GM12864 (cell line): ENCODE measurements around the gene P2RY6.

Experiments
- DNase-seq: peaks from one replicate; pipeline ENCODE4 v3.0.0-alpha.2; 2011; ENCODE audit warnings: low read depth
- H3K4me3 ChIP-seq: 2 replicates; pipeline ENCODE4 v1.5.1; 2011; ENCODE audit warnings: mild to moderate bottlenecking, low read depth, low read length, control low read depth
- TF ChIP-seq, protein P1 (sequence below): IDR thresholded peaks from 2 replicates; pipeline ENCODE4 v1.5.1; 2011; ENCODE audit warnings: low read depth, mild to moderate bottlenecking, moderate library complexity, low read length, control low read depth, inconsistent platforms; ENCODE audit errors: missing control alignments

P2RY6 gene

DNA sequence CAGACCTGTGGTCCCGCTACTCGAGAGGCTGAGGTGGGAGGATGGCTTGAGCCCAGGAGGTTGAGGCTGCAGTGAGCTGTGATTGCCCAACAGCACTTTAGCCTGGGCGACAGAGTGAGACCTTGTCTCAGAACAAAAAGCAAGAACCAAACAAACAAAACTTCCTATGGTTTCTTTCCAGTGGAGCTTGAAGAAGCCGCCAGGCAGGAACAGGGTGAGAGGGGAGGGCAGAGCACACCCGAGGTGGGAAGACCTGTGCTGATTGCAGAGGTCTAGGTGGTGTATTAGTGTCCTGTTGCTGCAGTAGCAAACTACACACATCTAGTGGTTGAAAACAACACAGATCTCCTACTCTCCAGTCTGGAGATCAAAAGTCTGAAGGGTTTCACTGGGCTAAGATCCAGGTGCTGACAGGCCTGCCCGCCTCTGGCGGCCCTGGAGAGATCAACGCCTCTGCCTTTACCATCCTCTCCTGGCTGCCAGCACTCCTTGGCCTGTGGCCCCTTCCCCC lies 46.4 kb downstream of the P2RY6 start:
- DNase-seq, result no peak
- TF ChIP-seq, protein P1, sequence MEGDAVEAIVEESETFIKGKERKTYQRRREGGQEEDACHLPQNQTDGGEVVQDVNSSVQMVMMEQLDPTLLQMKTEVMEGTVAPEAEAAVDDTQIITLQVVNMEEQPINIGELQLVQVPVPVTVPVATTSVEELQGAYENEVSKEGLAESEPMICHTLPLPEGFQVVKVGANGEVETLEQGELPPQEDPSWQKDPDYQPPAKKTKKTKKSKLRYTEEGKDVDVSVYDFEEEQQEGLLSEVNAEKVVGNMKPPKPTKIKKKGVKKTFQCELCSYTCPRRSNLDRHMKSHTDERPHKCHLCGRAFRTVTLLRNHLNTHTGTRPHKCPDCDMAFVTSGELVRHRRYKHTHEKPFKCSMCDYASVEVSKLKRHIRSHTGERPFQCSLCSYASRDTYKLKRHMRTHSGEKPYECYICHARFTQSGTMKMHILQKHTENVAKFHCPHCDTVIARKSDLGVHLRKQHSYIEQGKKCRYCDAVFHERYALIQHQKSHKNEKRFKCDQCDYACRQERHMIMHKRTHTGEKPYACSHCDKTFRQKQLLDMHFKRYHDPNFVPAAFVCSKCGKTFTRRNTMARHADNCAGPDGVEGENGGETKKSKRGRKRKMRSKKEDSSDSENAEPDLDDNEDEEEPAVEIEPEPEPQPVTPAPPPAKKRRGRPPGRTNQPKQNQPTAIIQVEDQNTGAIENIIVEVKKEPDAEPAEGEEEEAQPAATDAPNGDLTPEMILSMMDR, result no peak
- H3K4me3 ChIP-seq, result no peak overlapping the region

DNA sequence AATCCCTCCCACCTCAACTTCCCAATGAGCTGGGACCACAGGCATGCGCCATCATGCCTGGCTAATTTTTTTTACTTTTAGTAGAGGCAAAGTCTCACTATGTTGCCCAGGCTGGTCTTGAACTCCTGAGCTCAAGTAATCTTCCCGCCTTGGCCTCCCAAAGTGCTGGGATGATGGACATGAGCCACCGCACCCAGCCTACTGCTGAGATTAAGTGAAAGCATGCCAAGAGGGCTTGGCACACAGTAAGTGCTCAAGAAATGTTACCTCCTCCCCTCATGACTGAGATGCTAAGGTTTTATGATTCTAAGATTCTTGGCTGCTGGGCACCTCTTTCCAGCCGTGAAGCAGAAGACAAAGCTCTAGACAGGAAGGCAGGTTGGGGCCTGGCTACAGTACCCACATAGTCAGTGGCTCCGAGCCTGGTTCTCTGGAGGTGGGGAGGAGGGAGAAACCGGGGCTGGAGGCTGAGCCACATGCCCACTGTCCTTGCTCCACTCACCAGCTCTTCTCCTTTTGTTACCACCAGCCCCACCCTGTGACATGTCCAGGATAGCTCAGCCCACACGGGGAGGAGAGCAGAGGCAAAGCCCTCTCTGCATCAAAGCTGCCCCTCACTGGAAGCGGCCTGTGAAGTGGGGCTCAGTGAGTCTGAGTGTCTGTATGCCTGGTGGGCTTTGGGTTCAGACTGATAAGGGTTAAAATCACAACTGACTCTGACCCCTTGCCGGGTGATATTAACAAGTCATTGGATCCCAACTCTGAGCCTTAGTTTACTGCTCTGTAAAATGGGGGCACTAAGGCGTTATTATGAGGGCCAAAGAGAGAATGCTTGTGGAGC lies 48.8 kb downstream of the P2RY6 start:
- DNase-seq, result no peak
- TF ChIP-seq, protein P1, result no peak
- no peak overlapping the region for H3K4me3 ChIP-seq

DNA sequence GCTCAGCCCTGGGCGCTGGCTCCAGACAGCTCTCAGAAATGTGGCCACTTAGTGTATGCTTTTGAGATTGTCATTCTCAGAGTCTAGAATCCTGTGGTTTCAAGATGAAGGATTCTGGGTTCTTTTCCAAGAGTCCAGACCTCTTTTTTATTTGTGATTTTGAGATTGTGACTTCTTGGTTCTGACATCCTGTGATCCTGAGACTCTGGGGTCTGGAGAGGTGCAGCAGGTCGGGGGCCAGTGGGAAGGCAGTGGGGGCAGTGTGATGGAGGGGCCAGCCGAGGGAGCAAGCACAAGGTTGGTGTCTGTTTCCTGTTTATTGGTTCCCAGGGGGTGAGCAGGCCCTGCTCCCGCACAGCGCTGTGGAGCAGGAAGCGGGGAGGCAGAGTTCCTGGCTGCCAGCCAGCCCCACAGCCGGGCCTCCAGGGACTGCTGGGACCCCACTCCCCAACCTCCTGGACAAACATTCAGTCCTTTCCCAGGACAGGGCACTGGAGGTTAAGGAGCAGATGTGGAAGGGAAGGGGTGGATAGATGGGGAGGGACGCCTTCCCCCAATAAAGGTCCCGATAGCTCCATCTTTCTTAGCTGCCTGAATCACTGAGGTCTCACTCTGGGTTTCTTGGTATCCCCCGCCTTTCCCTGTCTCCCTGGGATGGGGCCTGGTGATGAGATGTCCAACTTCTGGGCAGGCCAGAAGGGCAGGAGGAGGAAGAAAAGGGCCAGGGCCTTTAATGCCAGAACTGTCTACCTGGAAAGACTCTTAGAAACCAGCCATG lies 49.7 kb downstream of the P2RY6 start:
- TF ChIP-seq, protein P1, result no peak
- no peak for DNase-seq
- H3K4me3 ChIP-seq, result no peak overlapping the region

DNA sequence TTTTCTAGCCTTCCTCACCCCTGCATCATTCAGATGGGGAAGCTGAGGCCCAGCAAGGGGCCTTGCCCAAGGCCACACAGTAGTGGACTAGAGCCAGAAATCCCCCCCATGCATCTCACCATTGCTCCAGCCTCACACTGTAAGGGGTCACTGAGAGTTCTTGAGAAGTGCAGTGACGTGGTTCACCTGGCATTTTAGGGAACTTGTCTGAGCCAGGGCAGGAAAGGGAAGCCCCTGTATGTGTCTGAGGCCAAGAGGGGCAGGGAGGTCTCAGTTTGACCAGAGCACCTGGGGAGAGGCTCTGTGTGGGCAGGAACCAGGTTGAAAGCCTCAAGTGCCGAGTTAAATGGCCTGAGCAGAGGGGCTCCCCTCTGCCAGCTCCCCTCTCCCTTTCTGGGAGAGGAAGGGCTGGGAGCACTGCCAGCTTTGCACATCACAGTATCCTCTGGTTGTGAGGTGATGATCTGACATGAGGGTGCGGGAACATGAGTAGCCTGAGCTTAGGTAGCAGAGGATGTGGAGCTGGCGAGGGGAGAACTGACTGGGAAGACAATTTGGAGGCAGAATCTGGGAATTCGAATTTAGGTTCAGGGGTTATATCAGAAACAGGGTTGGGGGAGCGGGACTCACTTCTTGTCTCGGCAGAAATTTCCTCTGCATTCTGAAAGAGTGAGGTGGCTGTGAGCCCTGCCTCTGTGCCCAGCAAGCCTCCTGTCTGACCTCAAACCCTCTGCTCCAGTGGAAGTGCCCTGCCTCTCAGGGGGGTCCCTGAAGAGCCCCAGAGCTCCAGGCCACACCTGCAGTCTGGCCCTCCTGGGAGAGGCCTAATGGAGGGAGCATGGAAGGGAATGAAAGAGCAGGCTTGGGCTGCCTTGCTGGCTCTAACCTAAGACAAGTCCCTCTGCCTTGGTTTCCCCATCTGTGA lies 50.5 kb downstream of the P2RY6 start:
- H3K4me3 ChIP-seq, result no peak overlapping the region
- TF ChIP-seq, protein P1, result no peak
- no peak for DNase-seq

DNA sequence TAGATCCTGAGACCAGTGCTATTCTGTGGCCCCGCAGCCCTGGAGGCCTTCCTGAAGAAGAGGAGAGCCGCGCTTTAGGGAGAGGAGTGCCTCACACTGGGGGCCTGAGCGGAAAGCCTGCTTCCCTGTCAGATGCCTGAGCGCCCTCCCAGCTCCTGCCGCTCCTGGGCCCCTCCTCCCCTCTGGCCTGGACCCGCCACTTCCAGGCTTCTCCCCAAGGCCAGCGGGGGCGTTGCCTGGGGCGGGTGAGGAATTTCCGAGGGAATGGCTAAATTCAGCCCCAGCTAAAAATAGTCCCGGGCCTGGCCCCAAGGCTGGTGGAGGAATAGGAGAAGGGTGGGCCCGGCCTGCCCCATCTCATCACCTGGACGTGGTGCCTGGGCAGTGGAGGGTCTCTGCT lies 51.3 kb downstream of the P2RY6 start:
- no peak overlapping the region for H3K4me3 ChIP-seq
- TF ChIP-seq, protein P1, result no peak
- no peak for DNase-seq

DNA sequence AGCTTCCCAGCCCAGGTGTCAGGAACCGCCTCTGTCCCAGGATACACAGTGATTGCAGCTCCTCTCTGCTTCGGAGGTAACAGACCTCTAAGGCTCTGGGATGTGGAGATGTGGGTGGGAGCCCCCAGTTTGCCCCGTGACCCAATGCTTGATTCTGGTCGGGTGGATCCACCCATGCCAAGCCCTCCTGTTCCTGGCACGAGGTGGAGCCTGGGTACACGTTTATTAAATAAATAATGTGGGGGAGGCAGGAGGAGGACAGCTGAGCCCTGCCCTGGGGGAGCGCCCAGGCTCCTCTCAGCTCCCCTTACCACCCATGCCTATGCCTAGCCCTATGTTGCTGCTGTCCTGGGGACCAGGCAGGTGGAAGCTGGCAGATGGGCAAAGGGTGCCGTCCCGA lies 52.0 kb downstream of the P2RY6 start:
- no peak for DNase-seq
- no peak overlapping the region for H3K4me3 ChIP-seq
- TF ChIP-seq, protein P1, result no peak
